Measurements from ENCODE around the gene COL6A3. TPM values are rescaled to one million over a fixed set of nuclear protein-coding genes. Genes with fewer than 3 reads are reported as not detected.
"Not testable (repeated sequence)": the region's sequence is repeated elsewhere in the genome, so short reads cannot be mapped to it uniquely, and the experiment has no call there.

The COL6A3 gene
- total RNA-seq, 1 experiment from 2014 or later: 251 TPM

- DNase-seq (ENCODE audit: low read depth): no peak
Measured at GRCh38 chr2:237418300-237418699, 4.3 kb upstream of the COL6A3 start.

DNA sequence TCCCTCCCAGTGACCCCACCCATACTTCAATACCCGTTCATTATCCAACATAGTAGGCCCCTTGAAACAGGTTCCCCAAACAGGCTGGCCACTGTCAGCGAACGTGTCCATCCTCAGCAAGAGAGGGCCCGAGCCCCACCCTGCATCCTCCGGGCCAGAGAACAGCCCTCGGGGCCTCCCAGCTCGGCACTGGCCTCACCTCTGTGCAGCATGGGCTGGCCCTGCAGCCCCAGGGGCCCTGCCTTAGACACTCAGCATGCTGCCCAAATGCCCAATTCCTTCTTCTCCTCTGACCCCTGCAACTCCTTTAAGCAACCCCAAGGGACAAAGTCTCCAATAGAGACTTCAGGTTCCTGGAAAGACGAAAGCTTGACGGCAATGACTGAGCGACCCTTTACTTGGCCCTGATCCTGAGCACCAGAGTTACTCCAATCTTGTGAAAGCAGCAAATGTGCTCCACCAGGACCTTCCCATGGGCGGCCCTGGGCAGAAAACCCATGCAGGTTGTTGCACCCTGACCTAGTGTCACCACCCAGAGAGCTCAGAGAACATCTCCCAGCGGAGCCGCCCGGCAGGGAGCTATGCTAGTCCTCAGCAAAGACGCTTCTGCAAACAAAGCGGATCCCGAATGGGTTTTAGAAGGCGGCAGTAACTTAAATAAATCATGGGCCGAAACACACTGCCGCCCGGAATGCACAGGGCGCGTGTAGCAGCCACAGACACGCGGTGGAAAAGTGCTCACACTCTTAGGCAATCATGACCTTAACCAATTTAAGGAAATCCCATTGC, 782 bp downstream of the COL6A3 start:
- peak; percentile 40 for DNase-seq (ENCODE audit: low read depth)

DNA sequence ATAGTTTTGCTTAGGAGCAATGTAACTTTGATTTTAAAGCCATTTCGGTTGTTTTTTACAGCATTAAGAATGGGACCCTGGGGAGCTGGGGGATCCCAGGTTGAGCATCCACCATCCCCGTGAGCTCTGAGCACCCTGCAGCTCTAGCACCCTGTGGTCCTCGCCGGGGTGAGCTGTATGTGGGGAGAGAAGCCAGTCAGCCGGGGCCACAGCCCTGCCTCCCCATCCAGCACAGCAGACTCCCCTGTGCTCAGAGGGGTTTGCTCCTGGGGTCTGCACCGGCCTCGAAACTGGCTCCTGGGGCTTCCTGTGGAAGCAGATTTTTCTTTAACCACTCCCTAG, 1.3 kb downstream of the COL6A3 start:
- DNase-seq (ENCODE audit: low read depth): no peak

DNA sequence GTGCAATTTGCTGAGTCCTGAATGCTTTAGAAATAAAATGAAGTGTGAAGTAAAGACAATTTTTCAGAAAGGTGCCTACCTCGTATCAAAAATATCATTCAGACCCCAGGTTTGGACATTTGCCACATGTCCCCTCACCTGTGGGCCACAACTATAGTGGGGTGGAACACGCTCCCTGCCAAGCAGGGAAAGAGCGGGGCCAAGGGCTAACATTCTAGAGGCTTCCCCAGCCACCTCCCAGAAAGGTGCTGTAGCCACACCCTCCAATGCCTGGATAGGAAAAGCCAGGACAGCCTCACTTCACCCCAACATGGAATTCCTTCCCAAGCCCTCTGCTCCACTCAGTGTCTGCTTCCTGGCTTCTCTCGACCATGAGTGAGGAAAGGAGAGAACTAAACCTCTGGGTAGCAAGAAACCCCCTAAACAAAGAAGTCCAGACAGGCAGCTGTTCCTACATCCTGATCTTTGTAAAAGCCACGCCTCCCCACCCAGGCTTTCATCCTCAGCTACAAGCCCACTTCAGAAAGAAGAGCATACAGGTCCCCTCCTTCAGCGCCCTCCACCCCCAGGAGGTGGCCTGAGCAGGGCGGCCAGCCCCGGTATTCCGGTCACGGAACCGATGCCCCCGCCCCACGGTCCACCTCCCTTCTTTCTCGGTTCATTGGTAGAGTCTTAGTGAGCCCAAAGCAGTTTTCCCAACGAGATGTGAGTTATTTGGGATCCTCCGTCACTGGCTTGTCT, 2.1 kb downstream of the COL6A3 start:
- DNase-seq (ENCODE audit: low read depth): peak; percentile 68

- DNase-seq (ENCODE audit: low read depth): no peak
Measured at GRCh38 chr2:237411092-237411601, 2.8 kb downstream of the COL6A3 start.

- not testable (repeated sequence) for DNase-seq (ENCODE audit: low read depth)
Measured at GRCh38 chr2:237409263-237409662, 4.7 kb downstream of the COL6A3 start.

GRCh38 chr2:237408335-237409000, 5.5 kb downstream of the COL6A3 start:
- no peak for DNase-seq (ENCODE audit: low read depth)

DNA sequence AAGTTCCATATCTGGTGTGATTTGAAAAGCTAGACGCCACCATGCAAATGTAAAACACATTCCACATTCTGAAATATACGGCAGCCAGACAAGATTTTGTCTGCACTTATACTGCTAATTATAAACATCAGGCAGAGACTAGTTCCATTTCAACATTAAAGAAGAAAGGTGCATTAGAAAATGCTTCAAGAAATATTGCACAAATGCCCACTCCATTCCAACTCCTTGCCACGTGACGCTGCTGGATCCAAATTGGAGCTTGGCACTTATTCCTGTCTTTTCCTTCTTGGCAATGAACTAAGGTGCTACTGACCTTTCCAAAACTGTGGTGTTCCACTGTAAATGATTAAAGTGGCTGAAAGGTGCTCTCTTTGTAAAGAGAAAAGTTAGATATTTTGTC, 6.3 kb downstream of the COL6A3 start:
- no peak for DNase-seq (ENCODE audit: low read depth)

DNA sequence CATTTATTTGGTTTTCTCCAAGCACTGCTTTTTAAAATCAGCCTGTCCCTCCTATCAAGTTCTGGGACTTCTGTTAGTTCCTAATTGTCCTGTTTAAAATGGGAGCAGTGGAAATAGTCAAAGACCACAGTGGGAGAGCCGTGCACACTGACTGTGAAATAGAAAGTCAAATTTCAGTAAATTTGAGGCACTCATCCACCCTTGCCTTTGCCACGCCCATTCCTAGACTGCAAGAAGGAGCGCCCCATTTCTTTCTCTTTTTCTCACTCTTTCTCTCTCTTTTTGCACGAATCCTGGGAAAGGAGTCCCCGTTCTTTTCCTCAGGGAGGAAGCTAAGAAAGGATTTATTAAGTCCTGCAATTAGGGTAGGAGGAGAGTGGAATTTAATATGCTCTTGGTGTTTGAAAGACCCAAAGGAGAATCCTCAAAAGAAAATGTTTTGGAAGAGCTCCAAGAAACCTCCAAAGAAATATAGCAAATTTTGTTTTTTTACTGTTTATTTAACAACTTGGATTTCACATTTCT, 7.5 kb downstream of the COL6A3 start:
- no peak for DNase-seq (ENCODE audit: low read depth)

DNA sequence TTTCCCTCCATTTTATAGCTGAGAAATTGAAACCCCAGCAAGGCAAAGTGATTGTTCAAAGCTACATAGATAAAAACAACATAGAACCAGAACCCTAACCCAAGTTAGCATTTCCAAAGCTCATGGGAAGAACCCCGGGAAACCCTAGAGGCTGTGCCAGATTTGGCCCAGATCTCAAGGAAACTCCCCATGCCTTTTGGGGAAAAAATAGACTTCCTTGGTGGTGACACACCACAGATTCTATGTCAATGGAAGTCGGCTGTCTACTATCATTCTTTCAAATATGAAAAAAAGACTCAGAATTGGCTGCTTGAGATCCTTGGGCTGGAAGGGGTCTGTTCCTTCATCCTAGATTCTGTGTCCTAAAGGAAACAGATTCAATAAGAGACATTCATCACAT, 8.4 kb downstream of the COL6A3 start:
- DNase-seq (ENCODE audit: low read depth): no peak

DNA sequence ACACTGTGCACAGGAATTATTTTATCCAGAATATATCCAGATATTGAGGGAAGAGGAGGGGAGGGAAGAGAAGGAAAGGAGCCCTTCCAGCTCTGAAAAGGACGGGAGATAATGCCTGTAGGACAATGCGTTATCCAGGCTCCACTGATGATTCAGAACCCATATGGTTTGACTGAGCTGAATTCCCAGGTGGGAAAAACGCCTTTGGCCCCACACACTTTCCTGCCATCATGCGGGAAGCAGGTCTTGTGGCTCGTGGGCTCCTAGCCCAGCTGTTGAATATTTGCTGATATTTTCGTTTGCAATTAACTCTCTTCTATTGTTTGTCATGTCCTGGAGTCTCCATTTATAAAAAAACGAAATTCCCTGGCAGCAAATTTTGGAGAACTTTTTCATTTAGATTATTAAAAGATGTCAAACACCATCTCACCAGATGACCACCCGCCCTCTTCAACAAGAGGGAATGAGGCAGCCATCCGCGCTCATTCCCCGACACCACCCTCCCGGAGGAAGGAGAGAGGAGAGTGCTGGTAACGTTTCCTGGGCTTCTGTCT, 8.9 kb downstream of the COL6A3 start:
- DNase-seq (ENCODE audit: low read depth): no peak

GRCh38 chr2:237404413-237404812, 9.6 kb downstream of the COL6A3 start:
- no peak for DNase-seq (ENCODE audit: low read depth)

- no peak for DNase-seq (ENCODE audit: low read depth)
Measured at GRCh38 chr2:237403024-237403882, 10.7 kb downstream of the COL6A3 start.

- DNase-seq (ENCODE audit: low read depth): no peak
Measured at GRCh38 chr2:237400199-237400598, 13.8 kb downstream of the COL6A3 start.

- no peak for DNase-seq (ENCODE audit: low read depth)
Measured at GRCh38 chr2:237397072-237397471, 16.9 kb downstream of the COL6A3 start.

DNA sequence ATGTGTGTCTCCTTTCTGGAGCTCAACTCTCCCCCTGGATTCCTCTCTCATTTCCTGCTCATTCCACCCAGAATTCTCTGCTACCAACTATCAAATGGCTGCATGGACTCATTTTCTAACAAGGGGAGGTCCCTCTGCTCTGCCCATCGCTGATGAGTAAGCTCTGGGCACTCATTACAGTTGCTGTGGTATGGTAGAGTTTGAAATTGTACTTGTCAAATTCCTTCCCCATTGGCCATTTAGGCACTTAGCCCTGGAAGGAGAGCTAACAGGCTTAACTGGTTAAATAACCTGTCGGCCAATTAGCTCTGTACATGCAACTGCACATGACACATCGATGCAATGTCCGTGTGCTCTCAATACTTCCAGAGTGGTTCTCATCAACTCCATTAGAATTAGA, 20.4 kb downstream of the COL6A3 start:
- DNase-seq (ENCODE audit: low read depth): peak; percentile 29

GRCh38 chr2:237392186-237392585, 21.8 kb downstream of the COL6A3 start:
- DNase-seq (ENCODE audit: low read depth): no peak

DNA sequence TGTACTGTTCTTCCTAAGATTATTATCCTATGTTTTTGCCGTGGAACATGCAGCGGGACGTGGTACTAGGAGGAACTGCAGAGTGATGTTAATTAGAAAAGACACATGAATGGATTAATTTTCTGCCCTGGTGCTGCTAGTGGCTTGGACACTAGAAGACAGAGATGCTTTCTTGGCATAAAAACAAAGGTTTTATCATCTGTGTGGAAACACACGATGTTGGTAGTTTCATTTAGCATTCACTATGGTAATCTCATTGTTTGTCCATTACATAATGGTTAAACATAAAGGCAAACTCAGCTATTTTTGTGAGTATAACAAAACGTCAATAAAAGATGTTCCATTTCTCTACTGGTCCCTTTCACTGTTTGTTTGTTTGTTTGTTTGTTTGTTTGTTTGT, 22.8 kb downstream of the COL6A3 start:
- no peak for DNase-seq (ENCODE audit: low read depth)

GRCh38 chr2:237390235-237390634, 23.7 kb downstream of the COL6A3 start:
- no peak for DNase-seq (ENCODE audit: low read depth)

- no peak for DNase-seq (ENCODE audit: low read depth)
Measured at GRCh38 chr2:237389831-237390230, 24.1 kb downstream of the COL6A3 start.

DNA sequence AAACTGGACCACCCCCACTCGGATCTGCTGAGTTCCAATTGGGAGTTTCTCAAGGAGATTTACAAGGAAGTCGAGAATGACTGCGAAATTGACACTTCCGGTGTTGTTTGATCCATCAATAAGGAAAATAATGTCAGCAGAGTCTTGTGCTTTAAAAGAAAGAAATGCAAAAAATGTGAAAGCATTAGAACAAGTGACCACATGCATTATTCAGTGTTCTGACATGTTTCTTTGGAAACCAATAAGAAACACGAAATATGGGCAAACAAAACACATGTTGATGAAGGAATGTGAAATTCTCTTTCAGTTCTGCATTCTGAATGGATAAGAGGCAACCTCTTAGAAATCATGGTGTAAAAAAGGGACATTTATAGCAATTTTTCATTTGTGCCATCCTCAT, 25.9 kb downstream of the COL6A3 start:
- no peak for DNase-seq (ENCODE audit: low read depth)

Data from HT1080 (cell line).